Measurements from ENCODE around the gene CADM1. TPM values are rescaled to one million over a fixed set of nuclear protein-coding genes. Genes with fewer than 3 reads are reported as not detected.

The CADM1 gene
- total and polyA plus RNA-seq, 10 of the 15 experiments (the other 5 are each of a cell fraction or from before 2014, with no cell fraction given) = 0.03 to 0.48 (median 0.15) TPM; not detected in 3

DNA sequence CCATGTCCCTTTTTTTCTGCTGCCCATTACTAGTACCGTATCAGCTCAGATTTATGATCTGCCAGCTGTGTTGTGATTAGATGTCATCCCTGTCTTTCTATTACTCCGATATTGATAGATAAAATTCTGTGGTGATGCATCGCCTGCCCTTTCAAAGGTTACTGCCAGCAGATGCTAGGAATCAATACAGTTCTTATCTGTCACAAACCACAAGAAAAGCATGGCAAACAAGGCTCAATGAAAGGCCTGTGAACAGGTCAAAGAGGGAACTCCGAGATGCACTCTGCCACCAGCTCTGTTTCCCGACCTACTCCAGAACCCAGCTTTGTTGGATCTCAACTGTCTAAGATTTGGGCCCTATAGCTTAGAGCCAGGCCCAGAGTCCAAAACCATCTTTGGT lies 246.0 kb downstream of the CADM1 start:
- no TSS peak for BruUV-seq (replicated peaks)
- Histone ChIP-seq H3K4me2 (ENCODE audit: control insufficient read depth, insufficient read depth) (no peak overlapping the region), H4K20me1 (ENCODE audit: control insufficient read depth, insufficient read depth) (no peaks in the 10 kb centered on the region), H3K9me3 (replicated peaks; ENCODE audit: control insufficient read depth, insufficient read depth, low read length) (no peaks in the 10 kb centered on the region), H3K9ac (ENCODE audit: control insufficient read depth, insufficient read depth, low read length) (no peak overlapping the region), H3K4me1 (ENCODE audit: control insufficient read depth, insufficient read depth, low read length) (peaks cover 10% of the 10 kb centered on the region), H3K27ac (ENCODE audit: control insufficient read depth, insufficient read depth) (no peak overlapping the region), H3K79me2 (ENCODE audit: control insufficient read depth, insufficient read depth, low read length) (no peaks in the 10 kb centered on the region), H2AFZ (ENCODE audit: control insufficient read depth, low read depth, low read length) (no peak overlapping the region), H3K4me3 (no peak overlapping the region), H3K36me3 (ENCODE audit: control insufficient read depth in 2 of 2, insufficient read depth in 2 of 2, low read length in 1 of 2) (no peaks in the 10 kb centered on the region), H3K27me3 (replicated peaks in 1 of 2; ENCODE audit: control insufficient read depth in 2 of 2, insufficient read depth in 2 of 2, low read length in 1 of 2) (no peaks in the 10 kb centered on the region)
- no peak for ATAC-seq
- DNase-seq (ENCODE audit: low read depth, low spot score) = no peak
- POLR2A ChIA-PET = no interaction called here
- SMC1A ChIA-PET (ENCODE audit: uncharacterized antibody, unreplicated experiment) = no interaction called here
- CTCF ChIA-PET = no interaction called here
- intact Hi-C loops (cut with micrococcal nuclease; ENCODE audit: unreplicated experiment) (no loop called here), in situ Hi-C loops (cut with MboI) (no loop called here)
- TF ChIP-seq TAF1 (IDR thresholded peaks at IDR 0.05; ENCODE audit: borderline replicate concordance, low read depth, low read length) (no peak), SREBF1 (IDR thresholded peaks at IDR 0.05; ENCODE audit: low read length) (no peak), NFYA (IDR thresholded peaks at IDR 0.05; ENCODE audit: borderline replicate concordance, low read depth, low read length) (no peak), STAT1 (conservative IDR thresholded peaks at IDR 0.05) (no peak)
- RAD21 ChIA-PET (ENCODE audit: unreplicated experiment) = no interaction called here
- WGBS (ENCODE audit: insufficient coverage, insufficient replicate concordance, low lambda C conversion rate, missing lambda C conversion rate) = 78% methylated on average over 5 of the region's 5 CpGs
- FAIRE-seq = no peak

DNA sequence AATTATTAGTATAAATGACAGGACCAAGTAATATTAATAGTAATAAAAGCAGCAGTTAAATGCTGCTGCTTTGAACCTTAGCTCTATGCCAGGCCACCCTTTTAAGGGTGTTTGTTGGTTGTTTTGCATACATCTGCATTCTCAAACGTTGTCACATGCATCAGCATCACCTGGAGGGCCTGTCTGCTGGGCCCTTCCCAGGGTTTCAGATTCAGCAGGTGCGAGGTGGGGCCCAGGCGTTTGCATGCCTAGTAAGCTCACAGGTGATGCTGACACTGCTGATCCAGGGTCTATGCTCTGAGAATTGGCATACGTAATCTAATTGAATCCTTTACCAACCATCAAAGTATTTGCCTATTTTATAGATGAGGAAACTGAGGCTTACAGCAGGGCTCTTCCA lies 246.5 kb downstream of the CADM1 start:
- no TSS peak for BruUV-seq (replicated peaks)
- TF ChIP-seq IRF4 (IDR thresholded peaks at IDR 0.05; ENCODE audit: low read depth, low read length) = no peak
- TF ChIP-seq, protein P1, sequence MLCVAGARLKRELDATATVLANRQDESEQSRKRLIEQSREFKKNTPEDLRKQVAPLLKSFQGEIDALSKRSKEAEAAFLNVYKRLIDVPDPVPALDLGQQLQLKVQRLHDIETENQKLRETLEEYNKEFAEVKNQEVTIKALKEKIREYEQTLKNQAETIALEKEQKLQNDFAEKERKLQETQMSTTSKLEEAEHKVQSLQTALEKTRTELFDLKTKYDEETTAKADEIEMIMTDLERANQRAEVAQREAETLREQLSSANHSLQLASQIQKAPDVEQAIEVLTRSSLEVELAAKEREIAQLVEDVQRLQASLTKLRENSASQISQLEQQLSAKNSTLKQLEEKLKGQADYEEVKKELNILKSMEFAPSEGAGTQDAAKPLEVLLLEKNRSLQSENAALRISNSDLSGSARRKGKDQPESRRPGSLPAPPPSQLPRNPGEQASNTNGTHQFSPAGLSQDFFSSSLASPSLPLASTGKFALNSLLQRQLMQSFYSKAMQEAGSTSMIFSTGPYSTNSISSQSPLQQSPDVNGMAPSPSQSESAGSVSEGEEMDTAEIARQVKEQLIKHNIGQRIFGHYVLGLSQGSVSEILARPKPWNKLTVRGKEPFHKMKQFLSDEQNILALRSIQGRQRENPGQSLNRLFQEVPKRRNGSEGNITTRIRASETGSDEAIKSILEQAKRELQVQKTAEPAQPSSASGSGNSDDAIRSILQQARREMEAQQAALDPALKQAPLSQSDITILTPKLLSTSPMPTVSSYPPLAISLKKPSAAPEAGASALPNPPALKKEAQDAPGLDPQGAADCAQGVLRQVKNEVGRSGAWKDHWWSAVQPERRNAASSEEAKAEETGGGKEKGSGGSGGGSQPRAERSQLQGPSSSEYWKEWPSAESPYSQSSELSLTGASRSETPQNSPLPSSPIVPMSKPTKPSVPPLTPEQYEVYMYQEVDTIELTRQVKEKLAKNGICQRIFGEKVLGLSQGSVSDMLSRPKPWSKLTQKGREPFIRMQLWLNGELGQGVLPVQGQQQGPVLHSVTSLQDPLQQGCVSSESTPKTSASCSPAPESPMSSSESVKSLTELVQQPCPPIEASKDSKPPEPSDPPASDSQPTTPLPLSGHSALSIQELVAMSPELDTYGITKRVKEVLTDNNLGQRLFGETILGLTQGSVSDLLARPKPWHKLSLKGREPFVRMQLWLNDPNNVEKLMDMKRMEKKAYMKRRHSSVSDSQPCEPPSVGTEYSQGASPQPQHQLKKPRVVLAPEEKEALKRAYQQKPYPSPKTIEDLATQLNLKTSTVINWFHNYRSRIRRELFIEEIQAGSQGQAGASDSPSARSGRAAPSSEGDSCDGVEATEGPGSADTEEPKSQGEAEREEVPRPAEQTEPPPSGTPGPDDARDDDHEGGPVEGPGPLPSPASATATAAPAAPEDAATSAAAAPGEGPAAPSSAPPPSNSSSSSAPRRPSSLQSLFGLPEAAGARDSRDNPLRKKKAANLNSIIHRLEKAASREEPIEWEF (IDR thresholded peaks at IDR 0.05; ENCODE audit: insufficient replicate concordance, low read depth, low read length) = no peak
- TF ChIP-seq, protein P2, sequence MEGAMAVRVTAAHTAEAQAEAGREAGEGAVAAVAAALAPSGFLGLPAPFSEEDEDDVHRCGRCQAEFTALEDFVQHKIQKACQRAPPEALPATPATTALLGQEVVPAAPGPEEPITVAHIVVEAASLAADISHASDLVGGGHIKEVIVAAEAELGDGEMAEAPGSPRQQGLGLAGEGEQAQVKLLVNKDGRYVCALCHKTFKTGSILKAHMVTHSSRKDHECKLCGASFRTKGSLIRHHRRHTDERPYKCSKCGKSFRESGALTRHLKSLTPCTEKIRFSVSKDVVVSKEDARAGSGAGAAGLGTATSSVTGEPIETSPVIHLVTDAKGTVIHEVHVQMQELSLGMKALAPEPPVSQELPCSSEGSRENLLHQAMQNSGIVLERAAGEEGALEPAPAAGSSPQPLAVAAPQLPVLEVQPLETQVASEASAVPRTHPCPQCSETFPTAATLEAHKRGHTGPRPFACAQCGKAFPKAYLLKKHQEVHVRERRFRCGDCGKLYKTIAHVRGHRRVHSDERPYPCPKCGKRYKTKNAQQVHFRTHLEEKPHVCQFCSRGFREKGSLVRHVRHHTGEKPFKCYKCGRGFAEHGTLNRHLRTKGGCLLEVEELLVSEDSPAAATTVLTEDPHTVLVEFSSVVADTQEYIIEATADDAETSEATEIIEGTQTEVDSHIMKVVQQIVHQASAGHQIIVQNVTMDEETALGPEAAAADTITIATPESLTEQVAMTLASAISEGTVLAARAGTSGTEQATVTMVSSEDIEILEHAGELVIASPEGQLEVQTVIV (IDR thresholded peaks at IDR 0.05; ENCODE audit: borderline replicate concordance, partially characterized antibody) = no peak
- TF ChIP-seq FOXM1 (IDR thresholded peaks at IDR 0.05; ENCODE audit: low read depth, low read length) = no peak
- TF ChIP-seq ZNF622 (IDR thresholded peaks at IDR 0.05) = no peak
- no peak for TF ChIP-seq GABPA (IDR thresholded peaks at IDR 0.05; ENCODE audit: low read depth)
- TF ChIP-seq HDAC2 (IDR thresholded peaks at IDR 0.05) = no peak
- TF ChIP-seq SMARCA5 (IDR thresholded peaks at IDR 0.05) = no peak
- TF ChIP-seq NR2F1 (conservative IDR thresholded peaks at IDR 0.05) = no peak

More for the DNA sequence above, 246.5 kb downstream of the CADM1 start:
- ChIA-PET SMC1A (ENCODE audit: uncharacterized antibody, unreplicated experiment) (no interaction called here), CTCF (no interaction called here), POLR2A (no interaction called here), RAD21 (ENCODE audit: unreplicated experiment) (no interaction called here)
- no peak for ATAC-seq
- Histone ChIP-seq H3K79me2 (ENCODE audit: control insufficient read depth, insufficient read depth, low read length) (no peaks in the 10 kb centered on the region), H4K20me1 (ENCODE audit: control insufficient read depth, insufficient read depth) (no peaks in the 10 kb centered on the region), H3K27ac (ENCODE audit: control insufficient read depth, insufficient read depth) (no peak overlapping the region), H3K9me3 (replicated peaks; ENCODE audit: control insufficient read depth, insufficient read depth, low read length) (no peaks in the 10 kb centered on the region), H2AFZ (ENCODE audit: control insufficient read depth, low read depth, low read length) (no peak overlapping the region), H3K4me2 (ENCODE audit: control insufficient read depth, insufficient read depth) (no peak overlapping the region), H3K4me3 (no peak overlapping the region), H3K27me3 (replicated peaks in 1 of 2; ENCODE audit: control insufficient read depth in 2 of 2, insufficient read depth in 2 of 2, low read length in 1 of 2) (no peaks in the 10 kb centered on the region; a peak in 1 of 4 replicates), H3K36me3 (ENCODE audit: control insufficient read depth in 2 of 2, insufficient read depth in 2 of 2, low read length in 1 of 2) (no peaks in the 10 kb centered on the region), H3K4me1 (ENCODE audit: control insufficient read depth, insufficient read depth, low read length) (peaks cover 10% of the 10 kb centered on the region), H3K9ac (ENCODE audit: control insufficient read depth, insufficient read depth, low read length) (no peak overlapping the region)
- WGBS (ENCODE audit: insufficient coverage, insufficient replicate concordance, low lambda C conversion rate, missing lambda C conversion rate) = 74% methylated on average over 4 of the region's 4 CpGs
- in situ Hi-C loops (cut with MboI) = no loop called here
- no peak for DNase-seq (ENCODE audit: low read depth, low spot score)
- FAIRE-seq = no peak
- intact Hi-C loops (cut with micrococcal nuclease; ENCODE audit: unreplicated experiment) = no loop called here
